Neutrophil (primary cell): ENCODE results near the gene RHO.

Experiments
- H3K27ac ChIP-seq: fragments of 200-600 bp; sonication (generic); 2 replicates; pipeline ENCODE4 v1.5.1; 2016; ENCODE audit warnings: mild to moderate bottlenecking, moderate library complexity
- H3K27me3 ChIP-seq: fragments of 200-600 bp; sonication (generic); 2 replicates; pipeline ENCODE4 v1.6.0; 2016; ENCODE audit warnings: mild to moderate bottlenecking
- H3K36me3 ChIP-seq: fragments of 200-600 bp; sonication (generic); 2 replicates; pipeline ENCODE4 v1.5.1; 2017
- H3K4me1 ChIP-seq, 2 experiments: fragments of 200-600 bp in 1 of 2; sonication (generic) in 1 of 2; 1 replicate in 1 of 2; 2 replicates in 1 of 2; pipeline versions ENCODE4 v1.5.1 to v1.6.1; 2013 to 2016; ENCODE audit warnings: low read depth in 1 of 2, low read length in 1 of 2, mild to moderate bottlenecking in 1 of 2, moderate library complexity in 1 of 2; ENCODE audit not compliant: control insufficient read depth in 1 of 2, insufficient read depth in 1 of 2
- H3K4me3 ChIP-seq, 2 experiments: fragments of 200-600 bp in 1 of 2; sonication (generic) in 1 of 2; 1 replicate in 1 of 2; 2 replicates in 1 of 2; pipeline ENCODE4 v1.5.1; 2013 to 2016; ENCODE audit warnings: low read depth in 1 of 2, low read length in 1 of 2, mild to moderate bottlenecking in 1 of 2, moderate library complexity in 1 of 2
- H3K9me3 ChIP-seq: fragments of 200-600 bp; sonication (generic); 2 replicates; pipeline ENCODE4 v1.5.1; 2016
- TF ChIP-seq, protein P1 (sequence below): fragments of 200-600 bp; sonication (generic); IDR thresholded peaks from 2 replicates; pipeline ENCODE4 v1.5.1; 2016; ENCODE audit warnings: antibody characterized with exemption

RHO gene

GRCh38 chr3:129575233-129575996 lies 47.0 kb downstream of the RHO start:
- Histone ChIP-seq H3K4me3 (no peak overlapping the region), H3K27me3 (no peaks in the 10 kb centered on the region), H3K36me3 (no peaks in the 10 kb centered on the region), H3K27ac (no peak overlapping the region), H3K9me3 (no peaks in the 10 kb centered on the region), H3K4me1 (peaks cover 13 to 24% of the 10 kb centered on the region in 2 experiments)
- TF ChIP-seq, protein P1, sequence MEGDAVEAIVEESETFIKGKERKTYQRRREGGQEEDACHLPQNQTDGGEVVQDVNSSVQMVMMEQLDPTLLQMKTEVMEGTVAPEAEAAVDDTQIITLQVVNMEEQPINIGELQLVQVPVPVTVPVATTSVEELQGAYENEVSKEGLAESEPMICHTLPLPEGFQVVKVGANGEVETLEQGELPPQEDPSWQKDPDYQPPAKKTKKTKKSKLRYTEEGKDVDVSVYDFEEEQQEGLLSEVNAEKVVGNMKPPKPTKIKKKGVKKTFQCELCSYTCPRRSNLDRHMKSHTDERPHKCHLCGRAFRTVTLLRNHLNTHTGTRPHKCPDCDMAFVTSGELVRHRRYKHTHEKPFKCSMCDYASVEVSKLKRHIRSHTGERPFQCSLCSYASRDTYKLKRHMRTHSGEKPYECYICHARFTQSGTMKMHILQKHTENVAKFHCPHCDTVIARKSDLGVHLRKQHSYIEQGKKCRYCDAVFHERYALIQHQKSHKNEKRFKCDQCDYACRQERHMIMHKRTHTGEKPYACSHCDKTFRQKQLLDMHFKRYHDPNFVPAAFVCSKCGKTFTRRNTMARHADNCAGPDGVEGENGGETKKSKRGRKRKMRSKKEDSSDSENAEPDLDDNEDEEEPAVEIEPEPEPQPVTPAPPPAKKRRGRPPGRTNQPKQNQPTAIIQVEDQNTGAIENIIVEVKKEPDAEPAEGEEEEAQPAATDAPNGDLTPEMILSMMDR: no peak

- peaks cover 13 to 24% of the 10 kb centered on the region in 2 experiments for H3K4me1 ChIP-seq
- H3K36me3 ChIP-seq: no peaks in the 10 kb centered on the region
- no peaks in the 10 kb centered on the region for H3K9me3 ChIP-seq
- H3K27me3 ChIP-seq: no peaks in the 10 kb centered on the region
- H3K4me3 ChIP-seq: no peak overlapping the region
- TF ChIP-seq, protein P1: no peak
- no peak overlapping the region for H3K27ac ChIP-seq
These were observed 47.6 kb downstream of the RHO start for GRCh38 chr3:129575997-129576384.

DNA sequence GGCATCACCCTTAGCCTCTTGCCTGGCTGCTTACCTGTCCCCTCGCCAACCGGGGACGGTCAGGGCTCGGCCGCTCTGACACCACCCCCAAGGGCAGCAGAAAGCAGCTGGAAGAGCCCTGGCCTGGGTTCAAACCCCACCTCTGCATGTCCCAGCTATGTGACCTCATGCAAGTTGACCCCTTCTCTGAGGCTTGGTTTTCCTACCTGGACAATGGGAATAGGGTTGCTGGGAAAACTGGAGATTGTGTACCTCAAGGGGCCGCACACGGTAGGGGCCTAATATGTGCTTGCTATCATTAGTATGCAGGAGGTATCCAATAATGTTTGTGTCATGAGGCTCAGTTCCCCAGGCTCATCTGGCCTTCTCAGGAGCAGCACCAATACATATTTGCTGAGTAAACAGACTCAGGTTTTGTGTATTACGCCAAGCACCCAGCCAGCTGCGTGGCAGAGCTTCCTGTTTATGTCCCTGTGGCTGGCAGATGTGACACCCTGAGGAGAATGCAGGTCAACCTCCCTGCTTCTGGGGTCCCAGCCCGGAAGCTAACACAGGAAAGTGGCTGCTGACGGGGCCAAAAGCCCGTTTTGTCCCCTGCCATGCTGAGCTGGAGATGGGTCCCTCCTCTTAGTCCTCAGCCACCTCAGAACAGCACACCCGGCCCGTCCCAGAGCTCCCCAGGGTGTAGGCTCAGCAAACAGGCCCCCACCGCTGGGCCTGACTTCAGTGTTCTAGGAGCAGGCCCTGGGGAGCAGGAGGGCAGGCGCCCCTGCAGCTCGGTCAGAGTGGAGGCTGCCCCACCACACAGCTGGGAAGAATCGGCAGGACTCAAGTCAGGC lies 48.3 kb downstream of the RHO start:
- H3K27me3 ChIP-seq: no peaks in the 10 kb centered on the region
- H3K4me1 ChIP-seq: peaks cover 13 to 24% of the 10 kb centered on the region in 2 experiments
- H3K9me3 ChIP-seq: no peaks in the 10 kb centered on the region
- H3K36me3 ChIP-seq: no peaks in the 10 kb centered on the region
- TF ChIP-seq, protein P1: no peak
- no peak overlapping the region for H3K27ac ChIP-seq
- H3K4me3 ChIP-seq: no peak overlapping the region

DNA sequence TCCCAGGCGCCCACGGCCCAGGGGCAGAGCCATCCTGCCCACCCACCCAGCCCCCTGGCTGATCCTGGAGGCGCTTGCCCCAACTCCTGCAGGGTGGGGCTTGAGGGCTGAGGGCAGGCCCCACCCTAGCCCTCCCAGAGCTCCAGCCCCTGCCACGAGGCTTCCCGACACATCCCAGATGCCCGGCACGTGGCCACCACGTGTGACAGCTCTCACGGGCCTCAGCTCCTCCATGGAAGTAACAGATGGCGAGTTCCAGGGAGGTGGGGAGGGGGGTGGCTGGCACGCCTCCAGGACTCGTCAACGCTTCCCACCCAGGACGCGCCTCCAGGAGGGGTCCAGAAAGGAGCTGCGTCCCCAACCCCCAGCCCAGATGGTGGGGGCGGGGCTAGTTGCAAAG lies 48.9 kb downstream of the RHO start:
- Histone ChIP-seq H3K4me1 (peaks cover 13 to 24% of the 10 kb centered on the region in 2 experiments), H3K27me3 (no peaks in the 10 kb centered on the region), H3K27ac (no peak overlapping the region), H3K36me3 (no peaks in the 10 kb centered on the region), H3K4me3 (peak overlapping the region; percentile 16 to 36), H3K9me3 (no peaks in the 10 kb centered on the region)
- TF ChIP-seq, protein P1: no peak

DNA sequence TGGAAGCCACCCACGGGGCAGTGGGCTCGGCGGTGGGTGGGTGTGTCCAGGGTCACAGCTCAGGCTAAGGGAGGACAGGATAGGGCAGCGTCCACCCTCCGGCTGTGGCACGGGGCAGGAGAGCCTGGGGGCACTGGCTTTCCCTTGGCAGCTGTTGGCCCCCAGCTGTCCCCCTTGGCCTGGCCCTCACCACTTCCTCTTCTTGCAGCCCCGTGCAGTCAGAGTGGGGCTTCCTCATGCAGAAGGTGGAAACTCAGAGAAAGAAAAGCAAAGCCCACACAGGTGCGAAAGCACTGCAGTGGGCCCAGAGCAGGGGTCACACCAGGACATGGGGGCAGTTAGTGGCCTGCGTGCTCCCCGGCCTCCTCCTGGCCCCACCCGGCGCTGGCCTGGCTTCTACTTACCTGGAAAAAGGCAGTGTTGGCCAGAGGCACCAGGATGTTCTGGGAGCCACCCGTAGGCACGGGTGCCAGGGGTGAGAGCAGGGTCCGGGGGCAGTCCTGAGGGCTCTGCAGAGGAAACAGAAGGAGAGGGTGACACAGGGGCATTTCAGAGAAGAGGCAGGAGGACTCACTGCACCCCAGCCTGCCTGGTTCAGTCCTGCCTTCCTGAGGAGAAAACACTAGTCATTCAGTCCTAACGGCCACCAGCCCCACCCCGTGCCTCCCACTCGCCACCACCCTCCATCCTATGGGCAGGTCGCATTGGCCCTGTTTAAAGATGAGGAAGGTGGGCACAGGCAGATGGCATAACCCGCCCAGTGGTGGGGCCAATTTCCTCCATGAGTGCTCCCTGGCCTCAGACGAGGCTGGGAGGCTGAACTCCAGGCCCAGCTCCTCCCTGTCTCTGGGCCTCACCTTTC lies 49.7 kb downstream of the RHO start:
- TF ChIP-seq, protein P1: no peak
- no peaks in the 10 kb centered on the region for H3K9me3 ChIP-seq
- peaks cover 13 to 24% of the 10 kb centered on the region in 2 experiments for H3K4me1 ChIP-seq
- no peaks in the 10 kb centered on the region for H3K27me3 ChIP-seq
- peak overlapping the region; percentile 16 to 36 for H3K4me3 ChIP-seq
- H3K27ac ChIP-seq: no peak overlapping the region
- H3K36me3 ChIP-seq: no peaks in the 10 kb centered on the region
